H54 (cell line): ENCODE results near the gene ANP32A.

Experiments
- DNase-seq: peaks from one replicate; pipeline ENCODE4 v3.0.0; 2011; ENCODE audit warnings: low spot score, mixed read lengths; ENCODE audit not compliant: insufficient read length
- FAIRE-seq: peaks from 3 replicates; lab custom pipeline; 2011; peaks lifted over from hg19 to GRCh38; lab: Jason Lieb, UNC
- POLR2A ChIP-seq: IDR thresholded peaks from 2 replicates; pipeline ENCODE4 v1.6.1; 2011; ENCODE audit warnings: low read depth, mild to moderate bottlenecking, low read length

ANP32A gene

GRCh38 chr15:68798346-68799094 lies 22.2 kb downstream of the ANP32A start:
- DNase-seq, result no peak
- FAIRE-seq, result no peak
- no peak for TF ChIP-seq POLR2A

DNA sequence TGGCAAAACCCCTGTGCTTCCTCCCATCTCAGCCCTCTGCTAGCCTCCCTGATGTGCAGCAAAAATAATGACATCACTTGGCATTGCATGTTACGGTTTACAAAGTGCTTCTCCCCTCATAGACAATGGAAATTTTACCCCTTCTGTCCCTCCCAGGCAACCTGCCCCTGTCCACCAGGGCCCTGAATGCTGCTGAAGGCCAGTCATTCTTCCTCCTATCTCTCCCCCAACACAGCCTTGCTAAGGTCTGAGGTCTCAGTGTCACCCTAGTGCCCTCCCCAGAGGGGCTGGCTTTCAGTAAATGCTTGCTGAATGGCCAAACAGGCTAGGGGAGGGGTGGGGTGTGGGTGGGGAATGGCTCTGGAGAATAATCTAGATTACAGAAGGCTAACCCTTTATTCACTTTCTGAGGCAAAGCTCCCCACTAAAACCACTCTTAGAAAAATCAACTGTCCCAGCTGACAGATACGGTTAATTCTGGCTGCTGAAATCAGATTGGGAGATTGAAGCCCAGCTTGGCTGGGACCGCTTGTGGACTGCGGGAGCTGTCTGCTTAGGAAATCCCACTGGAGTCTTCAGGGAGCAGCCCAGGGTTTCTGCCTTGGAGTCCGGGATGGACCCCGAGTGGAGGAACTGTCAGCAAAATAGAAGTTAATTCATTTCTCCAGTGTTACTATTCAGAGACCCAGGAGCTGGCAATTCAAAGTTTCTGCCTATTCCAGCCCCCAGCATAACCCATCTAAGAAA lies 22.9 kb downstream of the ANP32A start:
- DNase-seq, result no peak
- no peak for TF ChIP-seq POLR2A

DNA sequence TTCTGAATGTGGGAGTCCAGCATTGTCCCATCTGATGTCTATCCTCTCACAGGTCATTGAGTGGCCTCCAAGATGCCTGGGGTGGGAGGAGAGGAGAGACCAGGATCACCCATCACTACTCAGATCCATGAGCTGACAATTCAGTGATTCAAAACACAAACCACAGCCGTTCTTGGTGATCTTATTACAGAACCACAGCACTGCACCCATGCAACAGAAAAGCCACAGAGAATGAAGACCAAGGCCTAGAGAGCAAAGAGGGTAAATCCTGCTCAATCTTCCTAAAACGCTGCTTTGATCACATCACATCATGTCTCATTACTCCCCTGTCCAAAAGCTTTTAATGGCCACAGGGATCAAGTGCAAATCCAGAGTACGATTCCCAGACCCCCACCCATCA lies 23.5 kb downstream of the ANP32A start:
- FAIRE-seq, result no peak
- TF ChIP-seq POLR2A, result no peak
- no peak for DNase-seq

More for the DNA sequence above, 22.9 kb downstream of the ANP32A start:
- FAIRE-seq, result no peak

- TF ChIP-seq POLR2A, result no peak
- DNase-seq, result no peak
- FAIRE-seq, result no peak
Observed at GRCh38 chr15:68796576-68796975, 24.1 kb downstream of the ANP32A start.

DNA sequence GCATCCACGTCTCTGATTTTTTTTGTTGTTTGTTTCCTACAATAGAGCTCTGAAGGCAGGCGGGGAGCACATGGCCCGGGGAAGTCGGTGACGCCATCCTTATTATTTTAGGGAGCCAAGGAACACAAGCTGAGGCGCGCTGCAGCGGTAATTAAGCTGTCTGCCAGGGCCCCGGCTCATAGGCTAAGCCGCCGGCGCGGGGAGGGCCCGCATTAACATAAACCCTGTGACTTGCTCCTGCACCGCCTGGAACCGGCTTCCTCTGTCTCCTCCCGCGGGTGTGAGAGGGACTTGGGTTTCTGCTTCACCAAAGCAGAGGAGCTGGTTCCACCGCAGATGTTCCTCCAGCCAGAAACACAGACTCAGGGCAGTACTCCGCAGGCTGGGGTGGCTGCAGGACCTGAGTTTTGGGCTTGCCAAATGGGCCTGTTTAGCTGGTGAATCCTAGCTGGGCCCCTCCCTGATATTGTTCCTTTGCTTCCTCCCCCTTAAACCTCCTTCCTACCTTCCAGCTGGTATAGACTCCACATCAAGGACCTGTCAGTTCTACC lies 25.3 kb downstream of the ANP32A start:
- FAIRE-seq (no peak), DNase-seq (no peak)
- TF ChIP-seq POLR2A, result no peak

DNA sequence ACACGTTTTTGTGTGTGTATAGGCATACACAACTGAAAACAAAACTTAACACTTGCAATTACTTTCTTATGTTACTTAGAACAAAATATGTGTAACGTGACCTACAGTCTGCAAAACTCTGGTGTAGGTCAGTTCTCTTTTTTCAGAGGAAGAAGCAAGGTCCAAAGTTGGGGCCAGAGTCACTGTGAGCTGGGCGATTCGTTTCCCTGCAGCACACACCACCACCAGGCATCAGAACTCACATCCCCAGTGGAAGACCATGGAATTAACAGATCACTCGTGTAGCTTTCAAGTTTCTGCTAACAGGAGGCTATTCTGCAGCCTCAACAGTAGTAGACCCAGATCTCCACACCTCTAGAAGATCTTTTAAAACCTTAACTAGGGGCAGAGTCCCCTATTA lies 25.8 kb downstream of the ANP32A start:
- no peak for DNase-seq
- FAIRE-seq, result no peak
- TF ChIP-seq POLR2A, result no peak

GRCh38 chr15:68794307-68794706 lies 26.4 kb downstream of the ANP32A start:
- FAIRE-seq (no peak), DNase-seq (no peak)
- TF ChIP-seq POLR2A, result no peak

GRCh38 chr15:68793776-68794175 lies 26.9 kb downstream of the ANP32A start:
- DNase-seq (no peak), FAIRE-seq (no peak)
- TF ChIP-seq POLR2A, result no peak

DNA sequence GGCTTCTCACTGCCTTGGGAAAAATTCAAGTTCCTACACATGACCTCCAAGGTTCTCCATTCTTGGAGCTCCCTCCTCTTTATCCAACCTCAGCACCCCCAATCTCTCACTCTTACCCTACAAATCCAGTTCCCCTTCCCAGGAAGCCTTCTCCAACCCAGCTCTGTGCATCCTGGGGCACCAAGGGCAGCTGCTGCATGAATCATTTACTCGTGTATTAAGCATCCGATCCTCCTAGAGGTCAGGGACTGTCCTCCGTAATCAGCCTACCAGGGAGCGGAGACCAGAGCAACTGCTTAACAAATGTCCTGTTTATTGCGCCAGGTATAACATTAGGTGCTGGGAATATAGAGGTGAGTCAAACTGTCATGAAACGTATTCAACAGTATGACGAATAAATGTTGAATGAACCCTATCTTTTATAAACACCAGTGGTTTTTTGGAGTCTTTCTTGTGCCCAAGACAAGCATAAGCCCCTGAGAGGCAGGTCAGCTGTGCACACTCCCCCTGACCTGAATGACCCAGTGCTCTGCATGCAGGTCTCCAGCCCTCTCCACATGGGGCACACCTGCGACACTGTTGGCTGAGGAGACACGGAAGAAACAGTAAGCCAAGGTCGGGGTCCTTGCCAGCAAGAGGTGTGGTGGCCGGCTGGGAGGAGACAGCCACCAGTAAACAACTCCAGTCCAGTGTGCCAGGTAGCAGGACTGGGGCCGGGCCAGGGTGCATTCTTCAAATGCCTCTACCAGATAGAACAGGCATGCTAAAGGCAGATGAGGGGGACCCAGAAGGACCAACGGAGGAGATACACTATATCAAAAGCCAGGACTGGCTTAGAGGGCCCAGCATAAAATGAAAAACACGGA lies 27.6 kb downstream of the ANP32A start:
- DNase-seq (no peak), FAIRE-seq (no peak)
- TF ChIP-seq POLR2A, result no peak

DNA sequence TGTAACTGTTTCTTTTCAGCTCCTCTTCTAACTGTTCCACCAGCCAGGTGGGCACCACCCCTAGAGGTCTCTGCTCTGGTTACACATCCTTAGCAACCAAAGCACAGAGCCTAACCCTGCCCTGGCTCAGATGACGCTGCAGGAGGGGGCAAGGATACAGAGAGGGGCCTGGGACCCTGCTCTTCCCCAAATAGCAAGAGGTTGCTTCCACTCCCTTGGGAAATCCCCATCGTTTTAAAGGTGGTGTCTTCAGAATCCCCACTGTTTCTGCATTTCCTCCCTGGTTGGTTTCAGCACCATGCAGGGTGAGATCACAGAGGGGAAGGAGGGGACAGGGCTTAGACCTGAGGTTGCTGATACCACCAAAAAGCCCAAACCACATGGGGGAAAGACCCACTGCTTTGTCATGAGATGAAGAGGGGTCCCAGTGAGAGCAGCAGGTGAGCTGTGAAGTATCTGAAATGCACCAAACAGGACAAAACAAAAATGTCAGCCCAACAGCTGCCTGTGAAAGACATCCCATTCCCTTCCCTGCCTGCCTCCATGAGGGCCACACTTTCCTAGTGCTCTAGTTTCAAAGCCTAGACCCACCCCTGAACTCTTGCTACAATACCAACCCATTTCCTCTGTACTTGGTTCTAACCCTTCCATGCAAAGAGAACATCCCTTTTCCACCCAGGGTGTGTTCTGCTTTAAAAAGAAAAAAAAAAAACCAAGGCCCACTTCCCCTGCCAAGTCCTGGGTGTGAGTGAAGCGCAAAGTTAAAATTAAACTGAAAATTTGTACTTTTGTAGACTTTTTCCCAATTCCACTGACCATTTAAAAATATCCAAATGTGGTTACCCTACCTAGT lies 29.0 kb downstream of the ANP32A start:
- FAIRE-seq (no peak), DNase-seq (no peak)
- TF ChIP-seq POLR2A, result no peak

GRCh38 chr15:68790910-68791309 lies 29.8 kb downstream of the ANP32A start:
- no peak for FAIRE-seq
- no peak for TF ChIP-seq POLR2A
- no peak for DNase-seq

DNA sequence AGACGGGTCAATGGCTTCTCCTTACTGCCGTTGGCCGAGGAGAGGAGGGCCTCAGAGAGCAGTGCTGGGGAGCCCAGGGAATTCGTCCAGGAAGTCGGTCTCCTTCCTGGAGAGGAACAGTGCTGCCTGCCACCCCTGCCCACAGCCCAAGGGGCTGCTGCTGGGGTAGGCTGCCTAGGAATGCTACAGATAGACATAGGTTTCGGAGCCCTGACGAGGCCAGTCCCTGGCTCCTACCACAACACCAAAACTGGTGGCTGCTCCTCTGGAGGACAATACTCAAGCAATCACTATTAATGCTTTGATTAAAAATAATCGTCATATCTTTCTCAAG lies 30.5 kb downstream of the ANP32A start:
- FAIRE-seq, result no peak

More for the DNA sequence above, 30.5 kb downstream of the ANP32A start:
- no peak for TF ChIP-seq POLR2A
- no peak for DNase-seq
